D721Med (cell line): ENCODE data around the gene RAB43.
"Not testable (repeated sequence)": the region's sequence is repeated elsewhere in the genome, so short reads cannot be mapped to it uniquely, and the experiment has no call there.

ENCODE experiments used
- DNase-seq: peaks from one replicate; pipeline ENCODE4 v3.0.0; 2011; ENCODE audit warnings: low spot score; ENCODE audit not compliant: insufficient read length
- FAIRE-seq: peaks from 2 replicates; lab custom pipeline; 2011; peaks lifted over from hg19 to GRCh38; lab: Jason Lieb, UNC
- CTCF ChIP-seq: IDR thresholded peaks from 2 replicates; pipeline ENCODE4 v1.5.1; 2012; ENCODE audit warnings: mild to moderate bottlenecking, control low read depth; ENCODE audit not compliant: insufficient read depth; ENCODE audit errors: missing control alignments

The RAB43 gene

DNA sequence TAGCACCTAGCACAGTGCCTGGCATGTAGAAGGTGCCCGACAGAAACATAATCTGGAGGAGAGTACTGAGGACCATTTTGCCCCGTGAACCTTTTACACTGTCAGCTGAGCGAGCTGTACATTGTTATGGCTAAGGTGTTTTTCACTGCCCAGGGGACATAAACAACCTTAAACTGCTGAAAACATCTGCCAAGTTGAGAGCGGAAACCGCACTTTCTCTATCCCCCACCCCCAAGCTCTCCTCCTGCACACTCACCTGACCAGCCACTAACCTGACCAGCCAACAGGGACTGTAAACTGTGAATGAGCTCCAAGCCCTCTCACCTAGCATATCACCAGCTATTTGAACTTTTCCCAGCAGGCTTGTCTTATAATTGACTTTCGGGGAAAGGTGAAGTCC is 17.6 kb downstream of the RAB43 start:
- FAIRE-seq, result no peak
- TF ChIP-seq CTCF, result no peak
- no peak for DNase-seq

GRCh38 chr3:129103296-129103695 is 18.3 kb downstream of the RAB43 start:
- no peak for DNase-seq
- no peak for FAIRE-seq
- no peak for TF ChIP-seq CTCF

- no peak for FAIRE-seq
- no peak for TF ChIP-seq CTCF
- DNase-seq, result no peak
Observed at GRCh38 chr3:129101370-129102138, 20.1 kb downstream of the RAB43 start.

GRCh38 chr3:129100274-129100673 is 21.3 kb downstream of the RAB43 start:
- FAIRE-seq (no peak), DNase-seq (no peak)
- no peak for TF ChIP-seq CTCF

- FAIRE-seq (no peak), DNase-seq (no peak)
- TF ChIP-seq CTCF, result no peak
Observed at GRCh38 chr3:129095285-129095684, 26.3 kb downstream of the RAB43 start.

DNA sequence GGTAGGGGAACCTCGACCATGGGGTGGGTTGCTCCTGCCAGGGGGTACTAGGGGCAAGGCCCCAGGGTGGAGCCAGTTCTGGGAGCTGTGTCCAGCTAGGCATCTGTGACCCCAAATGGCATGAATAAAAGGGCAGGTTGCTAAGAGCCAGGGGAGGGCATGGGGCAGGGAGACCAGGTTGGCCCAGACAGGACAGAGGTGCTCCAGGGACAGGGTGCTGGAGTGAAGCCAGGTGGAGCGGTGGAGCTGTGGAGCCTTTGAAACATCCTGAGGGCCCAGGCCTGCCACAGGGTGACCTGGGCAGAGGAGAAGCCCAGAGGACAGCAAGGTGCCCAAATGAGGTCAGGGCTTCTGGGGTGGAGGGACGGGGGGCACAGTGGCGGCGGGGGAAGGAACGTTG is 33.3 kb downstream of the RAB43 start:
- not testable (repeated sequence) for FAIRE-seq, DNase-seq

- DNase-seq, FAIRE-seq: not testable (repeated sequence)
Observed at GRCh38 chr3:129087904-129088303, 33.7 kb downstream of the RAB43 start.

- FAIRE-seq (no peak), DNase-seq (no peak)
Observed at GRCh38 chr3:129087138-129087702, 34.4 kb downstream of the RAB43 start.

More at GRCh38 chr3:129087138-129087702, 34.4 kb downstream of the RAB43 start:
- no peak for TF ChIP-seq CTCF
